Left ventricle myocardium inferior (tissue), 1 donor: ENCODE data around the gene AMMECR1. TPM values are rescaled to one million over a fixed set of nuclear protein-coding genes. Genes with fewer than 3 reads are reported as not detected.

Experiments used
- DNase-seq: peaks from one replicate; pipeline ENCODE4 v3.0.0-alpha.2; 2020
- H3K27ac ChIP-seq: fragments of 200-600 bp; replicated peaks from 2 replicates; pipeline ENCODE4 v1.8.0; 2021
- H3K27me3 ChIP-seq: fragments of 200-600 bp; 2 replicates; pipeline ENCODE4 v1.8.0; 2021; ENCODE audit warnings: low read depth
- H3K36me3 ChIP-seq: fragments of 200-600 bp; 2 replicates; pipeline ENCODE4 v1.8.0; 2021
- H3K4me1 ChIP-seq: fragments of 200-600 bp; 2 replicates; pipeline ENCODE4 v1.8.0; 2021
- H3K4me3 ChIP-seq: fragments of 200-600 bp; 2 replicates; pipeline ENCODE4 v1.8.0; 2021; ENCODE audit warnings: mild to moderate bottlenecking, moderate library complexity
- H3K9me3 ChIP-seq: fragments of 200-600 bp; replicated peaks from 2 replicates; pipeline ENCODE4 v1.8.0; 2021
- intact Hi-C: fragments of 100-400 bp; cut with micrococcal nuclease; formaldehyde crosslinking; loops from one replicate; pipeline ENCODE4 v1.11.0; 2022
- total RNA-seq: library from RNA; stranded (reverse); fragmentation: NEBNext Ultra II Directional; extraction: Animal tissue kit (Norgen Biotek cat#: 25700); gene quantifications from one replicate; pipeline ENCODE4 v1.2.1, GENCODE V29; 2021
- TF ChIP-seq, protein P1 (sequence below): fragments of 200-600 bp; IDR thresholded peaks from 2 replicates; pipeline ENCODE4 v1.8.0; 2021; ENCODE audit warnings: antibody characterized with exemption, mild to moderate bottlenecking, borderline replicate concordance
- donor health status: DM: no; HTN: yes; CAD: no; lungs with severe emphysema.

AMMECR1 gene
- total RNA-seq, 1 donor from 2014 or later = 0.91 TPM

DNA sequence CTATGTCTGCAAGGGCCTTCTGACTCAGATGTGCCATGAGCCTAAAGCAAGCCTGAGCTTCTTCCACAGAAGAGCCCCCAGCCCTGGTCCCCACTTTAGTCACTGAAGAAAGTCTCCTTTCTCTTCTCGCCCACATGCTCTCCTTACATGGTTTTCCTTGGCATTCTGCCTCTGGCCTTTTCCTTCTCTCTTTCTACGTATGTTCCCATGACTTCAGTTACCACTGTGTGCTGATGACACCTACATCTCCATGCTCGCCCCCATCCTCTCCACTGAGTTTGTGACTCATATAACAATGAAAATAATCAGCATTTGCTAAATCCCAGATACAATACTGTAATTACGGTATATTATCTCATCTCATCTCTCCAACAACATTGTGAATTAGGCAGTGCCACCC is 149.3 kb downstream of the AMMECR1 start:
- no peak for DNase-seq
- H3K27ac ChIP-seq = no peak overlapping the region
- TF ChIP-seq, protein P1, sequence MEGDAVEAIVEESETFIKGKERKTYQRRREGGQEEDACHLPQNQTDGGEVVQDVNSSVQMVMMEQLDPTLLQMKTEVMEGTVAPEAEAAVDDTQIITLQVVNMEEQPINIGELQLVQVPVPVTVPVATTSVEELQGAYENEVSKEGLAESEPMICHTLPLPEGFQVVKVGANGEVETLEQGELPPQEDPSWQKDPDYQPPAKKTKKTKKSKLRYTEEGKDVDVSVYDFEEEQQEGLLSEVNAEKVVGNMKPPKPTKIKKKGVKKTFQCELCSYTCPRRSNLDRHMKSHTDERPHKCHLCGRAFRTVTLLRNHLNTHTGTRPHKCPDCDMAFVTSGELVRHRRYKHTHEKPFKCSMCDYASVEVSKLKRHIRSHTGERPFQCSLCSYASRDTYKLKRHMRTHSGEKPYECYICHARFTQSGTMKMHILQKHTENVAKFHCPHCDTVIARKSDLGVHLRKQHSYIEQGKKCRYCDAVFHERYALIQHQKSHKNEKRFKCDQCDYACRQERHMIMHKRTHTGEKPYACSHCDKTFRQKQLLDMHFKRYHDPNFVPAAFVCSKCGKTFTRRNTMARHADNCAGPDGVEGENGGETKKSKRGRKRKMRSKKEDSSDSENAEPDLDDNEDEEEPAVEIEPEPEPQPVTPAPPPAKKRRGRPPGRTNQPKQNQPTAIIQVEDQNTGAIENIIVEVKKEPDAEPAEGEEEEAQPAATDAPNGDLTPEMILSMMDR = no peak
- no peaks in the 10 kb centered on the region for H3K36me3 ChIP-seq
- H3K9me3 ChIP-seq = no peaks in the 10 kb centered on the region
- no peak overlapping the region for H3K4me3 ChIP-seq
- no peaks in the 10 kb centered on the region for H3K27me3 ChIP-seq
- intact Hi-C loops = no loop called here
- peaks cover 5% of the 10 kb centered on the region for H3K4me1 ChIP-seq

DNA sequence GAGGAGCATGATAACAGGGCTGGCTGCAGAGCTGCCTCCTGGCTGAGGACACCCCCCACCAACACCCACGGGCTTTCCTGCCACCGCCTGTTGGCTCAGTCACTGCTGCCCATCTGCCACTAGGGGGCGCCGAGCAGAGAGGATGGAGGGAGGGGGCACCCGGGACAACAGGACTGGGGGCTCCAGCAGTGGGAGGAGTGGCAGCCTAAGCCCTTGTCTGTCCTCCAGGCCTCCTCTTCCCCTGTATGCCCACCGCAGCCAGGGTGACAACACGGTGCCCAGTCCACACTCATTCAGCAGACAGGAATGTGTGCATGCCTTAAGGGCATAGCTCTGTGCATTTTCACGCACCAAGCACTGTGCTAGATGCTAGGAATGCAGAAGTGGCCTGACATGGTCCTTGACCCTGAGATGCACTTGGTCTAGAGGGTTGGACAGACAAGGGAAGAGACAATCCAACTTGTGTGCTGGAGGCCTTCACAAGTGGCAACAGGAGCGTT is 149.9 kb downstream of the AMMECR1 start:
- no peak overlapping the region for H3K27ac ChIP-seq
- intact Hi-C loops = no loop called here
- no peak overlapping the region for H3K4me3 ChIP-seq
- peaks cover 5% of the 10 kb centered on the region for H3K4me1 ChIP-seq
- H3K9me3 ChIP-seq = no peaks in the 10 kb centered on the region
- TF ChIP-seq, protein P1 = peak; percentile 60
- DNase-seq = no peak
- H3K36me3 ChIP-seq = no peaks in the 10 kb centered on the region
- no peaks in the 10 kb centered on the region for H3K27me3 ChIP-seq

DNA sequence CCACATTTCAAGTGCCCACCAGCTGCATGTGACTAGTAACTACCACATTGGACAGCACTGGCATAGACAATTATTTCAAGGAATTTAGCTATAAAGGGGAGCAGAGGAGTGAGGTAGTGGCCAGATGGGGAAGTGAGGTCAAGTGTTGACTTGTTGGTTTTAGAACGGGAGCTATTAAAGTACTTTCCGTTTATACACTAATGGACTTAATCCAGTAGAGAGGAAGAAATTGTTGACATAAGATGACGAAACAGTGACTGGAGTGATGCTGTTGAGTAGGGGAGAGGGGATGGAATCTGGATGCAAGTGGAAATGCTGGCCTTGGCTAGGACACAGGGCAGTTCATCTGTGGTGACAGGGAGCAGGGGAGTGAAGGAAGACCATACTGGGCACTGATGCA is 154.4 kb downstream of the AMMECR1 start:
- H3K4me1 ChIP-seq = peaks cover 10% of the 10 kb centered on the region
- intact Hi-C loops = loop anchor here (5.0 kb wide), 1 partner anchor 244 kb away; no protein-coding TSS in a partner anchor
- no peaks in the 10 kb centered on the region for H3K27me3 ChIP-seq
- no peaks in the 10 kb centered on the region for H3K9me3 ChIP-seq
- H3K27ac ChIP-seq = no peak overlapping the region
- H3K36me3 ChIP-seq = no peaks in the 10 kb centered on the region
- no peak for DNase-seq
- H3K4me3 ChIP-seq = no peak overlapping the region
- TF ChIP-seq, protein P1 = no peak

DNA sequence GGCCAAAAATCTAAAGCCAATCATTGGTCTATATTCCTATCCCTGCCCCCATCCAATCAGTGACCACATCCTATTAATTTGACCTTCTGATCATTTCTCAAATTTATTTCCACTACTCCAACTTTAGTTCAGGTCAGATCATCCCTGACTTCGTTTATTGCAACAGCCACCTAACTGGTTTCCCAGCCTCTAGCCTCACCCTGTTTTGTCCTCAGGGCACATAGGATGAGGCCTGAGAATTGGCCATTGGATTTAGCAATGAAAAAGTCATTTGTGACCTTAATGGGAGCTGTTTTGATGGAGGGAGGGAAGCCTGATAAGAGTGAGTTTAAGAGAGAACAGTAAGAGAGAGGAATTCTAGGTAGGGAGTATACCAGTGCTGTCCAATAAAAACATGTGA is 155.0 kb downstream of the AMMECR1 start:
- no peak for DNase-seq
- H3K27ac ChIP-seq = no peak overlapping the region
- no peaks in the 10 kb centered on the region for H3K9me3 ChIP-seq
- intact Hi-C loops = loop anchor here (5.0 kb wide), 1 partner anchor 244 kb away; no protein-coding TSS in a partner anchor
- no peaks in the 10 kb centered on the region for H3K36me3 ChIP-seq
- H3K4me3 ChIP-seq = no peak overlapping the region
- H3K4me1 ChIP-seq = peaks cover 10% of the 10 kb centered on the region
- H3K27me3 ChIP-seq = no peaks in the 10 kb centered on the region
- TF ChIP-seq, protein P1 = no peak

DNA sequence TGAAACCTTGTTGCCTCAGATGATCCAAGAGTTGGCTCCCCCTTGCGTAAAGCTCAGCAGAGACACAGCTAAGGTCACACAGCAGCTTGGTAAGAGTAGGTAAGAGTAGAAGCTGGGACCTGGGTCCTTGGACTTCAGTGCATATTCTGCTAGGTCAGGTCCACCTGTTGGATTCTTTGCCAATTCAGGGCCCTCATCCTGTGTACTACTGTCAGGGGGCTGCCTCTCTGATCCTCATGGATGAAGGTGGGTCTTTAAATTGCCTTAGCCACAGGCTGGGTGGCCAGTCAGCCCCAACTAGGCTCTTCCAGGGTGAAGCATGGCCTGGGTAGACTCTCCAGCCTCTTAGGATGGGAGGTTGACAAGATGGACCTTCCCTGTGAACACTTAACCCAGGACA is 155.8 kb downstream of the AMMECR1 start:
- H3K4me3 ChIP-seq = no peak overlapping the region
- intact Hi-C loops = loop anchor here (5.0 kb wide), 1 partner anchor 245 kb away; no protein-coding TSS in a partner anchor

More for the DNA sequence above, 155.8 kb downstream of the AMMECR1 start:
- TF ChIP-seq, protein P1 = no peak
- Histone ChIP-seq H3K27me3 (no peaks in the 10 kb centered on the region), H3K9me3 (no peaks in the 10 kb centered on the region), H3K36me3 (no peaks in the 10 kb centered on the region), H3K4me1 (peaks cover 10% of the 10 kb centered on the region), H3K27ac (no peak overlapping the region)
- no peak for DNase-seq
